Measurements from ENCODE around the gene BIRC6.

GRCh38 chr2:32502941-32503340 is 146.1 kb downstream of the BIRC6 start:
- TF ChIP-seq TAF1 (IDR thresholded peaks at IDR 0.05; ENCODE audit: borderline replicate concordance, low read depth, low read length) (no peak), POLR2A (IDR thresholded peaks at IDR 0.05; ENCODE audit: low read depth, low read length) (no peak), POLR2AphosphoS5 (IDR thresholded peaks at IDR 0.05; ENCODE audit: low read depth, low read length) (no peak)
